H1 (cell line): Measurements from ENCODE around the gene GRIK1. TPM values are rescaled to one million over a fixed set of nuclear protein-coding genes. Genes with fewer than 3 reads are reported as not detected.

Experiments
- CTCF ChIA-PET: fragments of 300-600 bp; sonication (Branson Sonifier 250); formaldehyde crosslinking; loops from one replicate; lab custom pipeline; 2021; ENCODE audit not compliant: partially characterized antibody; lab: Charles Lee
- POLR2A ChIA-PET: fragments of 300-600 bp; sonication (Branson Sonifier 250); formaldehyde crosslinking; loops from one replicate; lab custom pipeline; 2021; ENCODE audit warnings: inconsistent platforms; ENCODE audit not compliant: partially characterized antibody; lab: Charles Lee
- DNase-seq, 2 experiments: peaks; one replicate each; pipeline versions ENCODE4 v3.0.0 to v3.0.0-alpha.2; 2010 to 2022; ENCODE audit warnings: low spot score in 2 of 2, low read depth in 1 of 2, mixed read lengths in 1 of 2
- FAIRE-seq: peaks from 2 replicates; lab custom pipeline; 2011; peaks lifted over from hg19 to GRCh38; lab: Jason Lieb, UNC
- H2AFZ ChIP-seq: 2 replicates; pipeline ENCODE4 v1.8.1; 2012; ENCODE audit warnings: low read length, inconsistent platforms
- H2AK5ac ChIP-seq: 2 replicates; pipeline ENCODE4 v1.6.1; 2013; ENCODE audit warnings: low read depth, low read length
- H2BK120ac ChIP-seq: replicated peaks from 2 replicates; pipeline ENCODE3; 2013; ENCODE audit warnings: low read depth, low read length, inconsistent platforms
- H2BK12ac ChIP-seq: 2 replicates; pipeline ENCODE4 v1.6.1; 2013; ENCODE audit warnings: low read depth, low read length
- H2BK15ac ChIP-seq: 2 replicates; pipeline ENCODE4 v1.6.1; 2013; ENCODE audit warnings: low read length
- H2BK20ac ChIP-seq: 2 replicates; pipeline ENCODE4 v1.6.1; 2013; ENCODE audit warnings: low read length
- H2BK5ac ChIP-seq: 2 replicates; pipeline ENCODE4 v1.6.1; 2013; ENCODE audit warnings: low read depth, low read length
- H3K14ac ChIP-seq: 2 replicates; pipeline ENCODE4 v1.6.1; 2013; ENCODE audit warnings: inconsistent platforms; ENCODE audit not compliant: insufficient read length
- H3K18ac ChIP-seq: 2 replicates; pipeline ENCODE4 v1.6.1; 2013; ENCODE audit warnings: low read length; ENCODE audit errors: extremely low read depth
- H3K23ac ChIP-seq: 2 replicates; pipeline ENCODE4 v1.6.1; 2013; ENCODE audit warnings: inconsistent platforms; ENCODE audit not compliant: insufficient read length
- H3K23me2 ChIP-seq: 2 replicates; pipeline ENCODE4 v1.6.1; 2013; ENCODE audit warnings: low read depth, low read length
- H3K27ac ChIP-seq: 2 replicates; pipeline ENCODE4 v1.6.1; 2011; ENCODE audit warnings: low read depth, low read length, inconsistent platforms
- H3K27me3 ChIP-seq, 4 experiments: replicated peaks in 1 of 4; 1 replicate in 1 of 4; 2 replicates in 3 of 4; pipeline versions ENCODE4 v1.6.1 to v1.8.1; 2011 to 2013; ENCODE audit warnings: low read length in 3 of 4, mild to moderate bottlenecking in 3 of 4, inconsistent platforms in 2 of 4, mixed read lengths in 2 of 4, moderate library complexity in 1 of 4; ENCODE audit not compliant: control insufficient read depth in 3 of 4, insufficient read depth in 3 of 4; ENCODE audit errors: extremely low read depth in 1 of 4
- H3K36me3 ChIP-seq, 4 experiments: 2 replicates each; pipeline versions ENCODE4 v1.6.1 to v1.8.1; 2011 to 2013; ENCODE audit warnings: mild to moderate bottlenecking in 4 of 4, low read length in 3 of 4, moderate library complexity in 2 of 4, control low read depth in 1 of 4, inconsistent platforms in 1 of 4; ENCODE audit not compliant: insufficient read depth in 4 of 4, control insufficient read depth in 2 of 4
- H3K4ac ChIP-seq: replicated peaks from 2 replicates; pipeline ENCODE3; 2013; ENCODE audit warnings: low read length, low read depth, mixed read lengths, inconsistent platforms; ENCODE audit not compliant: insufficient read length
- H3K4me1 ChIP-seq, 4 experiments: replicated peaks in 1 of 4; 1 replicate in 1 of 4; 2 replicates in 3 of 4; pipeline versions ENCODE4 v1.6.1 to v1.8.1; 2011 to 2013; ENCODE audit warnings: low read length in 3 of 4, inconsistent platforms in 2 of 4, mixed read lengths in 1 of 4; ENCODE audit not compliant: insufficient read depth in 4 of 4, control insufficient read depth in 3 of 4
- H3K4me2 ChIP-seq, 2 experiments: 2 replicates each; pipeline versions ENCODE4 v1.6.1 to v1.8.1; 2011 to 2013; ENCODE audit warnings: low read depth in 2 of 2, low read length in 2 of 2, control low read depth in 1 of 2, inconsistent platforms in 1 of 2, mild to moderate bottlenecking in 1 of 2; ENCODE audit not compliant: insufficient read depth in 1 of 2
- H3K4me3 ChIP-seq, 4 experiments: fragments of 200-600, 300-600 bp in 1 of 4; sonication (generic), shearing (Covaris generic), sonication (Bioruptor Twin) in 1 of 4; 2 replicates each; pipeline versions ENCODE4 v1.5.1 to v1.8.1; 2011 to 2016; ENCODE audit warnings: low read length in 4 of 4, low read depth in 3 of 4, control low read depth in 2 of 4, inconsistent platforms in 2 of 4, mild to moderate bottlenecking in 2 of 4, mixed read lengths in 1 of 4, moderate library complexity in 1 of 4; ENCODE audit not compliant: insufficient read depth in 2 of 4; ENCODE audit errors: extremely low read depth in 1 of 4
- H3K56ac ChIP-seq: replicated peaks from 2 replicates; pipeline ENCODE3; 2013; ENCODE audit warnings: low read depth, mild to moderate bottlenecking, mixed read lengths, low read length, inconsistent platforms; ENCODE audit not compliant: insufficient read length
- H3K79me1 ChIP-seq: 2 replicates; pipeline ENCODE4 v1.6.1; 2013; ENCODE audit warnings: low read depth, low read length, control low read depth
- H3K79me2 ChIP-seq, 2 experiments: 2 replicates each; pipeline versions ENCODE4 v1.6.1 to v1.8.1; 2012 to 2013; ENCODE audit warnings: low read length in 2 of 2, mild to moderate bottlenecking in 2 of 2, inconsistent platforms in 1 of 2; ENCODE audit not compliant: insufficient read depth in 2 of 2, control insufficient read depth in 1 of 2
- H3K9ac ChIP-seq, 4 experiments: replicated peaks in 1 of 4; 1 replicate in 1 of 4; 2 replicates in 3 of 4; pipeline versions ENCODE4 v1.6.1 to v1.8.1; 2011 to 2013; ENCODE audit warnings: low read depth in 3 of 4, low read length in 3 of 4, control low read depth in 2 of 4, mild to moderate bottlenecking in 2 of 4, moderate library complexity in 2 of 4, inconsistent platforms in 1 of 4; ENCODE audit errors: extremely low read depth in 1 of 4
- H3K9me3 ChIP-seq, 2 experiments: 2 replicates each; pipeline versions ENCODE4 v1.6.1 to v1.8.1; 2012 to 2013; ENCODE audit warnings: mild to moderate bottlenecking in 2 of 2, moderate library complexity in 2 of 2, control low read depth in 1 of 2, inconsistent platforms in 1 of 2, low read depth in 1 of 2, low read length in 1 of 2, mixed read lengths in 1 of 2; ENCODE audit not compliant: insufficient read depth in 2 of 2
- H4K20me1 ChIP-seq, 2 experiments: replicated peaks in 1 of 2; 2 replicates each; pipeline versions ENCODE3 to v1.8.1; 2011 to 2013; ENCODE audit warnings: inconsistent platforms in 2 of 2, low read length in 2 of 2, mild to moderate bottlenecking in 1 of 2; ENCODE audit not compliant: insufficient read depth in 2 of 2, control insufficient read depth in 1 of 2
- H4K5ac ChIP-seq: 2 replicates; pipeline ENCODE4 v1.6.1; 2013; ENCODE audit warnings: low read length, low read depth, mixed read lengths, inconsistent platforms; ENCODE audit not compliant: insufficient read length
- H4K8ac ChIP-seq: 2 replicates; pipeline ENCODE4 v1.8.0; 2013; ENCODE audit warnings: mild to moderate bottlenecking, moderate library complexity, low read length, inconsistent platforms; ENCODE audit not compliant: insufficient read depth; ENCODE audit errors: extremely low read depth
- H4K91ac ChIP-seq: replicated peaks from 2 replicates; pipeline ENCODE3; 2013; ENCODE audit warnings: low read length, mixed read lengths, inconsistent platforms; ENCODE audit not compliant: insufficient read length
- BACH1 ChIP-seq: IDR thresholded peaks from 2 replicates; pipeline ENCODE4 v1.6.1; 2012; ENCODE audit warnings: low read length, improper control_type of control experiment
- BCL11A ChIP-seq, 2 experiments: IDR thresholded peaks; one replicate each; pipeline ENCODE4 v1.6.1; 2011; ENCODE audit warnings: low read depth in 2 of 2, low read length in 2 of 2, mild to moderate bottlenecking in 2 of 2
- BRCA1 ChIP-seq: IDR thresholded peaks from 2 replicates; pipeline ENCODE4 v1.6.1; 2012; ENCODE audit warnings: low read depth, low read length, improper control_type of control experiment
- CBX8 ChIP-seq: fragments of 300-800, 300-1000 bp; sonication (generic); IDR thresholded peaks from 2 replicates; pipeline ENCODE4 v1.7.1; 2016; ENCODE audit warnings: low read depth, low read length, borderline replicate concordance
- CEBPB ChIP-seq: IDR thresholded peaks from 2 replicates; pipeline ENCODE4 v1.6.1; 2012; ENCODE audit warnings: low read depth, low read length
- CHD1 ChIP-seq: IDR thresholded peaks from 2 replicates; pipeline ENCODE4 v1.6.1; 2012; ENCODE audit warnings: low read depth, low read length, improper control_type of control experiment
- CHD2 ChIP-seq: IDR thresholded peaks from 2 replicates; pipeline ENCODE4 v1.6.1; 2012; ENCODE audit warnings: low read length, improper control_type of control experiment
- HDAC2 ChIP-seq, 2 experiments: fragments of 300-600 bp in 1 of 2; sonication (generic) in 1 of 2; IDR thresholded peaks; 2 replicates each; pipeline ENCODE4 v1.6.1; 2011 to 2012; ENCODE audit warnings: low read depth in 2 of 2, low read length in 2 of 2, mild to moderate bottlenecking in 2 of 2, moderate library complexity in 2 of 2, borderline replicate concordance in 1 of 2, inconsistent platforms in 1 of 2
- JUND ChIP-seq: IDR thresholded peaks from 2 replicates; pipeline ENCODE4 v1.6.1; 2011; ENCODE audit warnings: mild to moderate bottlenecking, improper control_type of control experiment, low read length
- KDM4A ChIP-seq: IDR thresholded peaks from one replicate; pipeline ENCODE4 v1.7.1; 2012; ENCODE audit warnings: low read depth, mild to moderate bottlenecking, moderate library complexity, low read length, inconsistent platforms; ENCODE audit not compliant: severe bottlenecking
- KDM5A ChIP-seq: fragments of 200-600 bp; IDR thresholded peaks from 2 replicates; pipeline ENCODE4 v1.7.1; 2012; ENCODE audit warnings: mild to moderate bottlenecking, low read length, inconsistent platforms, mixed read lengths
- SAP30 ChIP-seq: fragments of 300-600 bp; sonication (generic); IDR thresholded peaks from 2 replicates; pipeline ENCODE4 v1.7.1; 2012; ENCODE audit warnings: low read length, moderate library complexity, mild to moderate bottlenecking, inconsistent platforms; ENCODE audit not compliant: insufficient read depth, insufficient replicate concordance
- SP1 ChIP-seq: IDR thresholded peaks from 2 replicates; pipeline ENCODE4 v1.6.1; 2011; ENCODE audit warnings: low read depth, low read length
- SUZ12 ChIP-seq: fragments of 200-600 bp; sonication (generic); IDR thresholded peaks from 2 replicates; pipeline ENCODE4 v1.6.1; 2012; ENCODE audit warnings: mild to moderate bottlenecking, inconsistent platforms, low read length, moderate library complexity, mixed read lengths
- TCF12 ChIP-seq: IDR thresholded peaks from 2 replicates; pipeline ENCODE4 v1.6.1; 2011; ENCODE audit warnings: low read depth, mild to moderate bottlenecking, low read length
- ZNF274 ChIP-seq: IDR thresholded peaks from 2 replicates; pipeline ENCODE4 v1.7.0; 2012; ENCODE audit warnings: low read length, borderline replicate concordance; ENCODE audit errors: extremely low read depth
- WGBS, 2 experiments: shearing (Covaris generic) in 1 of 2; methylation state at CpG; one replicate each; pipeline versions ENCODE4 v1.1.6 to v1.1.7; 2013 to 2015; ENCODE audit warnings: low lambda C conversion rate in 2 of 2, mixed read lengths in 2 of 2, inconsistent platforms in 1 of 2, low coverage in 1 of 2, missing lambda C conversion rate in 1 of 2; ENCODE audit not compliant: insufficient replicate concordance in 2 of 2, insufficient coverage in 1 of 2, insufficient read length in 1 of 2; ENCODE audit errors: extremely low coverage in 1 of 2, missing lambda C conversion rate in 1 of 2; 5-methylcytosine and 5-hydroxymethylcytosine counted together
- polyA plus RNA-seq, 7 experiments: library from polyadenylated mRNA; depleted of rRNA in 3 of 7; stranded (reverse) in 5 of 7; unstranded in 2 of 7; fragments of >200 nt in 5 of 7; fragments of 200-250 nt in 2 of 7; gene quantifications; 1 replicate in 5 of 7; 2 replicates in 1 of 7; 4 replicates in 1 of 7; pipeline versions ENCODE4 v1.2.1 to v1.2.3, GENCODE V29; 2011 to 2013; ENCODE audit warnings: missing spikeins in 2 of 7, mixed read lengths in 2 of 7
- total RNA-seq: library from RNA; stranded (reverse); fragmentation: NEBNext Ultra II Directional; extraction: Animal tissue kit (Norgen Biotek cat#: 25700); gene quantifications from 2 replicates; pipeline ENCODE4 v1.2.1, GENCODE V29; 2021

The GRIK1 gene
- total and polyA plus RNA-seq, 2 of the 8 experiments (the other 6 are each of a cell fraction or from before 2014, with no cell fraction given): 0.11 to 0.32 TPM

- Histone ChIP-seq H3K27me3 (no peaks in the 10 kb centered on the region), H3K4ac (no peak overlapping the region), H3K23ac (no peak overlapping the region), H3K79me2 (no peaks in the 10 kb centered on the region), H3K18ac (no peak overlapping the region), H3K4me3 (no peak overlapping the region), H2BK5ac (no peak overlapping the region), H3K9ac (no peak overlapping the region), H2BK120ac (no peak overlapping the region), H3K56ac (no peak overlapping the region), H4K8ac (no peak overlapping the region), H2BK20ac (no peak overlapping the region), H2BK12ac (no peak overlapping the region), H4K5ac (no peak overlapping the region), H2BK15ac (no peak overlapping the region), H3K4me1 (no peaks in the 10 kb centered on the region), H2AK5ac (no peak overlapping the region), H3K27ac (no peak overlapping the region), H3K23me2 (no peaks in the 10 kb centered on the region), H3K36me3 (no peaks in the 10 kb centered on the region), H4K91ac (no peak overlapping the region), H2AFZ (no peak overlapping the region), H3K79me1 (no peaks in the 10 kb centered on the region), H3K9me3 (no peaks in the 10 kb centered on the region), H4K20me1 (no peaks in the 10 kb centered on the region), H3K4me2 (no peak overlapping the region), H3K14ac (no peak overlapping the region)
- no peak for FAIRE-seq
- WGBS, 2 experiments: 83% methylated on average over 2 of the region's 2 CpGs; no CpG with 5 or more reads in 1 of the 2 experiments
- no peak for DNase-seq
- ChIA-PET CTCF (interaction anchor here (1.7 kb wide), 1 partner anchor 180 kb away, joined by 4 read pairs; no protein-coding TSS in a partner anchor), POLR2A (no interaction called here)
- no peak for TF ChIP-seq BRCA1
- no peak for TF ChIP-seq CHD2
- no peak for TF ChIP-seq CEBPB
- no peak for TF ChIP-seq JUND
- TF ChIP-seq ZNF274: no peak
- no peak for TF ChIP-seq KDM5A
- no peak for TF ChIP-seq SP1
- no peak for TF ChIP-seq KDM4A
- no peak for TF ChIP-seq SUZ12
- TF ChIP-seq TCF12: no peak
- TF ChIP-seq CHD1: no peak
- TF ChIP-seq BACH1: no peak
- no peak for TF ChIP-seq SAP30
- TF ChIP-seq HDAC2 (IDR thresholded peaks at IDR 0.05; ENCODE audit: borderline replicate concordance in 1 of 2, low read depth in 2 of 2, low read length in 2 of 2): no peak
- TF ChIP-seq CBX8: no peak
- TF ChIP-seq BCL11A (IDR thresholded peaks at IDR 0.05; ENCODE audit: low read depth in 2 of 2, low read length in 2 of 2): no peak
Measured at GRCh38 chr21:29669416-29669815, 270.4 kb downstream of the GRIK1 start.
